Activated T-helper 1 cell treated with anti-CD3 and anti-CD28 coated beads, Interleukin-2, amount 50 U/mL, for 16 hours (primary cell): ENCODE data around the gene SLC15A4.

Source experiments
- DNase-seq, 2 donors: peaks; one replicate each; pipeline ENCODE4 v3.0.0-alpha.2; 2020; ENCODE audit warnings: low read depth in 1 of 2, low spot score in 1 of 2

The SLC15A4 gene

GRCh38 chr12:128755566-128755965 lies 68.2 kb downstream of the SLC15A4 start:
- DNase-seq: no peak

- DNase-seq: no peak
Observed at GRCh38 chr12:128754275-128754674, 69.5 kb downstream of the SLC15A4 start.

- DNase-seq: no peak
Observed at GRCh38 chr12:128753438-128753837, 70.3 kb downstream of the SLC15A4 start.

- no peak for DNase-seq
Observed at GRCh38 chr12:128752386-128752785, 71.4 kb downstream of the SLC15A4 start.

GRCh38 chr12:128747441-128747840 lies 76.3 kb downstream of the SLC15A4 start:
- no peak for DNase-seq

GRCh38 chr12:128745772-128746689 lies 77.7 kb downstream of the SLC15A4 start:
- no peak for DNase-seq

- no peak for DNase-seq
Observed at GRCh38 chr12:128743916-128744315, 79.8 kb downstream of the SLC15A4 start.
